Measurements from ENCODE around the gene RNF144B.

The RNF144B gene

GRCh38 chr6:18424201-18424600 is 37.1 kb downstream of the RNF144B start:
- in situ Hi-C loops (cut with MboI; ENCODE audit: low sequenced_read_pairs) = no loop called here
- H3K4me3 ChIP-seq = no peak overlapping the region
- DNase-seq (ENCODE audit: low spot score in 2 of 2) = no peak
- no peaks in the 10 kb centered on the region for H3K9me3 ChIP-seq
- no peaks in the 10 kb centered on the region for H3K36me3 ChIP-seq (replicated peaks)
- H3K27me3 ChIP-seq (ENCODE audit: low read depth) = peaks cover 3% of the 10 kb centered on the region; the same call in 1 of the 2 replicates
- peaks cover 2% of the 10 kb centered on the region; the same call in 1 of the 2 replicates for H3K4me1 ChIP-seq

GRCh38 chr6:18425218-18425617 is 38.1 kb downstream of the RNF144B start:
- no peaks in the 10 kb centered on the region; the same call in 1 of the 2 replicates for H3K27me3 ChIP-seq (ENCODE audit: low read depth)
- H3K9me3 ChIP-seq = no peaks in the 10 kb centered on the region
- H3K4me3 ChIP-seq = no peak overlapping the region
- in situ Hi-C loops (cut with MboI; ENCODE audit: low sequenced_read_pairs) = no loop called here
- H3K36me3 ChIP-seq (replicated peaks) = no peaks in the 10 kb centered on the region
- peaks cover 2% of the 10 kb centered on the region; the same call in 1 of the 2 replicates for H3K4me1 ChIP-seq
- DNase-seq (ENCODE audit: low spot score in 2 of 2) = no peak

GRCh38 chr6:18427296-18427695 is 40.1 kb downstream of the RNF144B start:
- H3K27me3 ChIP-seq (ENCODE audit: low read depth) = no peaks in the 10 kb centered on the region
- no peak overlapping the region for H3K4me3 ChIP-seq
- in situ Hi-C loops (cut with MboI; ENCODE audit: low sequenced_read_pairs) = no loop called here
- H3K36me3 ChIP-seq (replicated peaks) = no peaks in the 10 kb centered on the region
- H3K4me1 ChIP-seq = peaks cover 2% of the 10 kb centered on the region; the same call in 1 of the 2 replicates
- no peaks in the 10 kb centered on the region for H3K9me3 ChIP-seq
- no peak for DNase-seq (ENCODE audit: low spot score in 2 of 2)

GRCh38 chr6:18429655-18430297 is 42.6 kb downstream of the RNF144B start:
- Histone ChIP-seq H3K4me3 (no peak overlapping the region), H3K9me3 (no peaks in the 10 kb centered on the region), H3K4me1 (peaks cover 2% of the 10 kb centered on the region; the same call in 1 of the 2 replicates), H3K36me3 (replicated peaks) (no peaks in the 10 kb centered on the region), H3K27me3 (ENCODE audit: low read depth) (no peaks in the 10 kb centered on the region)
- DNase-seq (ENCODE audit: low spot score in 2 of 2) = no peak
- in situ Hi-C loops (cut with MboI; ENCODE audit: low sequenced_read_pairs) = no loop called here

- Histone ChIP-seq H3K4me1 (peaks cover 2% of the 10 kb centered on the region; the same call in 1 of the 2 replicates), H3K4me3 (no peak overlapping the region), H3K27me3 (ENCODE audit: low read depth) (no peaks in the 10 kb centered on the region), H3K36me3 (replicated peaks) (no peaks in the 10 kb centered on the region), H3K9me3 (no peaks in the 10 kb centered on the region)
- DNase-seq (ENCODE audit: low spot score in 2 of 2) = no peak
- in situ Hi-C loops (cut with MboI; ENCODE audit: low sequenced_read_pairs) = no loop called here
Observed at GRCh38 chr6:18431581-18431980, 44.4 kb downstream of the RNF144B start.

GRCh38 chr6:18432180-18432579 is 45.0 kb downstream of the RNF144B start:
- Histone ChIP-seq H3K36me3 (replicated peaks) (no peaks in the 10 kb centered on the region), H3K4me3 (no peak overlapping the region), H3K27me3 (ENCODE audit: low read depth) (no peaks in the 10 kb centered on the region), H3K4me1 (peaks cover 2% of the 10 kb centered on the region; the same call in 1 of the 2 replicates), H3K9me3 (no peaks in the 10 kb centered on the region)
- DNase-seq (ENCODE audit: low spot score in 2 of 2) = no peak
- in situ Hi-C loops (cut with MboI; ENCODE audit: low sequenced_read_pairs) = no loop called here

- H3K4me3 ChIP-seq = no peak overlapping the region
- no peaks in the 10 kb centered on the region for H3K27me3 ChIP-seq (ENCODE audit: low read depth)
- no peak for DNase-seq (ENCODE audit: low spot score in 2 of 2)
- H3K9me3 ChIP-seq = no peaks in the 10 kb centered on the region
- in situ Hi-C loops (cut with MboI; ENCODE audit: low sequenced_read_pairs) = no loop called here
- H3K4me1 ChIP-seq = peaks cover 2% of the 10 kb centered on the region; the same call in 1 of the 2 replicates
- no peaks in the 10 kb centered on the region for H3K36me3 ChIP-seq (replicated peaks)
Observed at GRCh38 chr6:18432619-18433018, 45.5 kb downstream of the RNF144B start.

GRCh38 chr6:18433059-18433458 is 45.9 kb downstream of the RNF144B start:
- Histone ChIP-seq H3K4me1 (peaks cover 2% of the 10 kb centered on the region; the same call in 1 of the 2 replicates), H3K36me3 (replicated peaks) (no peaks in the 10 kb centered on the region), H3K4me3 (no peak overlapping the region), H3K27me3 (ENCODE audit: low read depth) (no peaks in the 10 kb centered on the region), H3K9me3 (no peaks in the 10 kb centered on the region)
- no peak for DNase-seq (ENCODE audit: low spot score in 2 of 2)
- in situ Hi-C loops (cut with MboI; ENCODE audit: low sequenced_read_pairs) = no loop called here

- no peak for DNase-seq (ENCODE audit: low spot score in 2 of 2)
- no peak overlapping the region for H3K4me3 ChIP-seq
- in situ Hi-C loops (cut with MboI; ENCODE audit: low sequenced_read_pairs) = no loop called here
- H3K27me3 ChIP-seq (ENCODE audit: low read depth) = peaks cover 4% of the 10 kb centered on the region; the same call in 1 of the 2 replicates
- H3K36me3 ChIP-seq (replicated peaks) = no peaks in the 10 kb centered on the region
- H3K9me3 ChIP-seq = no peaks in the 10 kb centered on the region
- no peaks in the 10 kb centered on the region for H3K4me1 ChIP-seq
Observed at GRCh38 chr6:18436341-18436740, 49.2 kb downstream of the RNF144B start.

- H3K27me3 ChIP-seq (ENCODE audit: low read depth) = peaks cover 4% of the 10 kb centered on the region
- no peaks in the 10 kb centered on the region for H3K4me1 ChIP-seq
- H3K36me3 ChIP-seq (replicated peaks) = no peaks in the 10 kb centered on the region
- H3K4me3 ChIP-seq = no peak overlapping the region
- in situ Hi-C loops (cut with MboI; ENCODE audit: low sequenced_read_pairs) = no loop called here
- no peaks in the 10 kb centered on the region for H3K9me3 ChIP-seq
- no peak for DNase-seq (ENCODE audit: low spot score in 2 of 2)
Observed at GRCh38 chr6:18439581-18439980, 52.4 kb downstream of the RNF144B start.

- Histone ChIP-seq H3K27me3 (ENCODE audit: low read depth) (peaks cover 4% of the 10 kb centered on the region), H3K9me3 (no peaks in the 10 kb centered on the region), H3K4me1 (no peaks in the 10 kb centered on the region), H3K36me3 (replicated peaks) (no peaks in the 10 kb centered on the region), H3K4me3 (no peak overlapping the region)
- DNase-seq (ENCODE audit: low spot score in 2 of 2) = no peak
- in situ Hi-C loops (cut with MboI; ENCODE audit: low sequenced_read_pairs) = no loop called here
Observed at GRCh38 chr6:18441251-18441979, 54.3 kb downstream of the RNF144B start.

GRCh38 chr6:18444111-18444510 is 57.0 kb downstream of the RNF144B start:
- Histone ChIP-seq H3K27me3 (ENCODE audit: low read depth) (peaks cover 7% of the 10 kb centered on the region), H3K9me3 (no peaks in the 10 kb centered on the region), H3K4me1 (no peaks in the 10 kb centered on the region), H3K4me3 (no peak overlapping the region), H3K36me3 (replicated peaks) (no peaks in the 10 kb centered on the region)
- DNase-seq (ENCODE audit: low spot score in 2 of 2) = no peak
- in situ Hi-C loops (cut with MboI; ENCODE audit: low sequenced_read_pairs) = no loop called here

GRCh38 chr6:18445228-18445627 is 58.1 kb downstream of the RNF144B start:
- no peak overlapping the region for H3K4me3 ChIP-seq
- in situ Hi-C loops (cut with MboI; ENCODE audit: low sequenced_read_pairs) = no loop called here
- H3K9me3 ChIP-seq = no peaks in the 10 kb centered on the region
- peaks cover 2% of the 10 kb centered on the region for H3K27me3 ChIP-seq (ENCODE audit: low read depth)
- no peak for DNase-seq (ENCODE audit: low spot score in 2 of 2)
- no peaks in the 10 kb centered on the region for H3K36me3 ChIP-seq (replicated peaks)
- H3K4me1 ChIP-seq = no peaks in the 10 kb centered on the region

- DNase-seq (ENCODE audit: low spot score in 2 of 2) = no peak
- peaks cover 2% of the 10 kb centered on the region for H3K27me3 ChIP-seq (ENCODE audit: low read depth)
- H3K9me3 ChIP-seq = no peaks in the 10 kb centered on the region
- H3K36me3 ChIP-seq (replicated peaks) = no peaks in the 10 kb centered on the region
- in situ Hi-C loops (cut with MboI; ENCODE audit: low sequenced_read_pairs) = no loop called here
- no peak overlapping the region for H3K4me3 ChIP-seq
- no peaks in the 10 kb centered on the region for H3K4me1 ChIP-seq
Observed at GRCh38 chr6:18446771-18447170, 59.6 kb downstream of the RNF144B start.

Data from HAP-1 (cell line).